G401 (cell line): ENCODE data around the gene DOCK1. TPM values are rescaled to one million over a fixed set of nuclear protein-coding genes. Genes with fewer than 3 reads are reported as not detected.

Experiments
- DNase-seq: peaks from one replicate; pipeline ENCODE4 v3.0.0-alpha.2; 2015; ENCODE audit warnings: low spot score
- in situ Hi-C: cut with HindIII; loops from 2 replicates; pipeline ENCODE4 v1.10.0; 2016; ENCODE audit warnings: low sequenced_read_pairs, mixed read lengths
- total RNA-seq: library from RNA; depleted of rRNA; stranded (reverse); fragments of >200 nt; shearing (Covaris generic); gene quantifications from 2 replicates; pipeline ENCODE4 v1.2.3, GENCODE V29; 2014

The DOCK1 gene
- total RNA-seq, 1 experiment from 2014 or later = 36.6 TPM

DNA sequence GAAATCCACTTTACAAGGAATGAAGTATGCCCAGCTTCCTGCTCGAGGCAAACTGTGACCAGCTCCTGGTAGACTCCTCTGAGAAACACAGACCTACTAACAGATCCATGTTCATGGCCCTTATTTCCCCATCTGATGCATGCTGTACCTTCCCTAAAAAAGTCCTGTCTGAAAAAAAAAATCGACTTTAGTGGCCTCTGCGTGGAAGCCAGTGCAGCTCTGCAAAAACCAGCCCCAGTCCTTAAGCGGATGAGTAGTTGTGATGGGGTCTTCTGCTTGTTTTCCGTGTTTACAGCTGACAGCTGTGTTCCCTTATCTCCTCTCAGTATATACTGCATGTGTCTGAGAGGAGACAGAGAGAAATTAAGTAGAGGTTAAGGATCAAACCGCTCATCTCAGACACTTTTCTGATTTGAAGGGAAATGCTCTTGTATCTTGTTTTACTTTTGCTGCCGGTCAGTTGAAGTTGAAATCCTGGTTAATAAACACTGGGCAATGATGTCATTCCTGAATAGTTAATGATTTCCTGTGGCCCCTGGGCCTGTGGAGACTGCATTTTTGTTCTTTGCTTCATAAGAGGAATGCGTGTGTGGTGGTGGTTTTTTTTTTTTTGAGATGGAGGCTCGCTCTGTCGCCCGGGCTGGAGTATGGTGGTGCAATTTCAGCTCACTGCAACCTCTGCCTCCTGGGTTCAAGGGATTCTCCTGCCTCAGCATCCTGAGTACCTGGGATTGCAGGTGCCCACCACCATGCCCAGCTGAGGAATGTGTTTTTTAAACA, 67.6 kb downstream of the DOCK1 start:
- no peak for DNase-seq
- in situ Hi-C loops = no loop called here

DNA sequence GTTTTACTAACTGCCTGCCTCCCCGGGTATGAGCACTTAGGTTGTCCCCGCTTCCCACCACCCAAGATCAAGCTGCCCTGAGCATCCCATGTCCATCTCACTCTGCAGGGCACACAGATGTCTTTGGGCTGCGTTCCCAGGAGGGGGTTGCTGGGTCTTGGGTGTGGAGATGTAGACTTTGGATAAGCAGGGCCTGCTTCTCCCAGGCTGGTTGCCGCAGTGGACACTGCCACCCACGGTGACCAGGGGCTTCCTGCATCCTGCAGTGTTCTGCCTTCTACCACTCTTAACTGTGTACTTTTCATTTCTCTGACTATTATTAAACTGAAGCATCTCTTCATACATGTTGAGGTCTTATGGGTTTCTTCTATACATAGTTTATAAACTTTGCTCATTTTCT, 70.0 kb downstream of the DOCK1 start:
- in situ Hi-C loops = no loop called here
- DNase-seq = no peak

DNA sequence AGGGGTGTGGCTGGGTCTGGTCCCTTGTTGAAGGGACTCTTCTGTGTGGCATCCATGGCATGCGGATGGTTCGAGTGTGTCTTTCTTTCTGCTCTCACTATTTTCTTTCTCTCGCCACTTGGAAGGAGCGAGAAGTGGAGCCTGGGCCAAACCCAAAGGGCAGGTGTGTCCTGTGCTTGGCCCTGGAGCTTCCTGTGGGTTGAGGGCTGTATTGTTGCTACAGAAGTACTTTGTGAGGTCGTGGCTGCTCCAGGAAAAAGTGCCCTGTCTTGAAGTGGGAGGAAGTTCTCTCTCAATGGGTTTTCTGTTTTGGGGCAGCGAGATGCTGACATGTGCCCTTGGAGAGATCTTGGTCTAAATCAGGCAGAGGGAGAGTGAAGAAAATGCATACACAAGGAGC, 72.0 kb downstream of the DOCK1 start:
- in situ Hi-C loops = no loop called here

GRCh38 chr10:126979311-126979710, 74.1 kb downstream of the DOCK1 start:
- DNase-seq = no peak
- in situ Hi-C loops = no loop called here

More for the DNA sequence above, 72.0 kb downstream of the DOCK1 start:
- DNase-seq = no peak

GRCh38 chr10:126993208-126993607, 88.0 kb downstream of the DOCK1 start:
- in situ Hi-C loops = no loop called here
- DNase-seq = no peak

DNA sequence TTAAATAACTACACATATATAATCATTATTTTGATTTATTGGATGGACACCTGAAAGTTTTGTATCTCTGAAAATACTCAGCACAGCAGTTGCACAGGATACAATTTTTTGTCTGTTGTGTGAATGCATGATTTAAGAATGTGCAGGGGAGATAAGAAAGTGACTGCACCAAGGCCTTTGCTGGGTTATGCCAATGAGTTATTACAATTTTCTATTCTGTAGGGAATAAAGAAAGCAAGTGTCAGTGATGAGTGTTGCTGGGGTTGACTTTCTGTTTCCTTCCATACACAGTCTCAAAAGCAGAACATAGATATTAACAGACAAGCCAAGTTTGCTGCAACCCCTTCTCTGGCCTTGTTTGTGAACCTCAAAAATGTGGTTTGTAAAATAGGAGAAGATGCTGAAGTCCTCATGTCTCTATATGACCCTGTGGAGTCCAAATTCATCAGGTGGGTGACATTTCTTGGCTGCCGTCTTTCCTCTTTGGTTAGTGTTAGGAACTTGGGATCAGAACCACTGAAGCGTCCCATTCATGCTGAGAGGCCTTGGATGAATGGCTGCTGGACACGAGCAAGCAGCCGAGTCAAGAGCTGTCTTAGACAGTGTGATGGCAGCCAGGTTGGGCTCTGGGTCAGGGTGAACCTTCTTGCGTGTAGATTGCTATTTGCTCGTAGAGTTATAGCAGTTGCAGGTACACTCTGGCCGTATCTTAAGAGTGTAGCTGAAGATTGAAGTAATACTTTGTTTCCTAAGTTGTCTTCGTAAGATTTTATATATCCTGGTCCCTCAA, 92.8 kb downstream of the DOCK1 start:
- in situ Hi-C loops = no loop called here

GRCh38 chr10:127000598-127000997, 95.4 kb downstream of the DOCK1 start:
- in situ Hi-C loops = no loop called here

More for the DNA sequence above, 92.8 kb downstream of the DOCK1 start:
- no peak for DNase-seq

GRCh38 chr10:127003032-127003685, 97.9 kb downstream of the DOCK1 start:
- in situ Hi-C loops = no loop called here
- DNase-seq = no peak

More at GRCh38 chr10:127000598-127000997, 95.4 kb downstream of the DOCK1 start:
- DNase-seq = no peak

- in situ Hi-C loops = no loop called here
- no peak for DNase-seq
These were observed 101.2 kb downstream of the DOCK1 start for GRCh38 chr10:127006453-127006852.

DNA sequence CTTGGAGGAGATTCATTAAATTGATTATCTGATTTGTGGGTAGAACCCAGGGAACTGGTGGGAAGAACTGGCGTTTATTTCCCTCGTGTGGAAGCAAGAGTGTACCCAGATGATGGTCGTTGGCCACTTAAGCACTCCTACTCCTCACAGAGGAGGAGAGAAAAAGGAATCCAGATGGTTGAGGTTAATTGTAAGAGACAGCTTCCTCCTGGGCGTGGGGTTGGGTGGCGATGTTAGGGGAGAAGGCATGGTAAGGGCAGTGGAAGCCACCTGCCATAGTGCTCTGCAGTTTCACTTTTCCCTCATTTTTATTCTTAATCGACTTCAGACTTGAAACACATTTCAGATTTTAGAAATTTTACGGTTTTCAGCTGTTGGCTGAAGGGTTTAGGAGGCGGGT, 104.1 kb downstream of the DOCK1 start:
- in situ Hi-C loops = no loop called here
- DNase-seq = no peak

- in situ Hi-C loops = no loop called here
- DNase-seq = no peak
These were observed 105.9 kb downstream of the DOCK1 start for GRCh38 chr10:127011174-127011573.

GRCh38 chr10:127012071-127012768, 107.0 kb downstream of the DOCK1 start:
- in situ Hi-C loops = no loop called here
- DNase-seq = no peak

DNA sequence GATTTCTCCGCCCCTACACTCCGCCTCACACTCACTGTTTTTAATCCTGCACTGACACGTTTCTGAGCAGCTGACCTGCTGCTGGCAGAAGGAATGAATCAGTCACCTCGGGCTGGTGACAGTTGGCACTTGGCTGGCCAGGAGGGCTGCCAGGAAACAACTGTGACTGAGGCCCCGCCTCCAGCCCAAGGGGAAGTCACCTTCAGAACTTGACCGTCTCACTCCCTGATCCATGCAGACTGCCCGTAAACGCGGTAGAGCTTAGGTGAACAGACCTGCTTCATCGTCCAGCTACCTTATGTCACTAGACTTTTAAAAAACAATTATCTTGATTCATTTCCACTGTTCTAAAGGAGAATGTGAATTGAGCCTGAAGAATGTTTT, 107.5 kb downstream of the DOCK1 start:
- in situ Hi-C loops = no loop called here
- peak; percentile 27 for DNase-seq

GRCh38 chr10:127013211-127013656, 108.0 kb downstream of the DOCK1 start:
- no peak for DNase-seq

DNA sequence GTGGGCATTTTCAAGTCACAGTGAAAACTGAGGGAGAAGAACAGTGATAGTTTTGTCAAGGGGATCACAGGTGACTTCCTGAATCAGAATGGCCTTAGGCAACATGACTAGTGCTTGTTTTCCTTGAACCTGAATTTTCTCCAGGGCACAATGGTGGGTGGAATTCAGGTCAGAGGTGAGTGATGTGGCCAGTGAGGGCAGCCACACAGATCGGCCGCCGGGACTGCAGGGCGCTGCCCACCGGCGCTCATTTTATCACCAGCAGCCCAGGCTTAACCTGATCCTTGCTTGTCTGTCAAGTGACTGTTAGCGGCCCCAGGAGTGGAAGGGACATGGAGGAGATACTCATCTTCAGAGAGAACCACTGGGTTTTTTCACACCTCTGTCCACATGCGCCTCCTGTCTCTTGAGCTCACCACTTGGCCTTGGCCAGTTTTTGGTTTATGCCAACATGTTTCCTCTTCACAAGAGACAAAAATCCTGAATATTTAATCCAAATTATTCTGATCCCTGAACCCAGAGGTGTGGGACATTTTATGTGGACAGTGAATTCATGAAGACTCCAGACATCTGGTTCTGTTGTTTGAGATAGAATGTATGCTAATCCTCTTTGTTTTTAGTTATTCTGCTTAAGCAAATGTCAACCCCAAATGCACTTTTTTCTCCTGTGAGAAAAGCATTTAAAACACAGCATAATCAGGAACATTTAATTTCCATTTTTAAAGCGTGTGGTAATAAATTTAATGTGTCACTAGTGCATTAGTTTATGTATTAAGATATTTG, 108.7 kb downstream of the DOCK1 start:
- DNase-seq = no peak
- in situ Hi-C loops = no loop called here

More at GRCh38 chr10:127013211-127013656, 108.0 kb downstream of the DOCK1 start:
- in situ Hi-C loops = no loop called here

GRCh38 chr10:127014671-127015070, 109.4 kb downstream of the DOCK1 start:
- no peak for DNase-seq
- in situ Hi-C loops = no loop called here

DNA sequence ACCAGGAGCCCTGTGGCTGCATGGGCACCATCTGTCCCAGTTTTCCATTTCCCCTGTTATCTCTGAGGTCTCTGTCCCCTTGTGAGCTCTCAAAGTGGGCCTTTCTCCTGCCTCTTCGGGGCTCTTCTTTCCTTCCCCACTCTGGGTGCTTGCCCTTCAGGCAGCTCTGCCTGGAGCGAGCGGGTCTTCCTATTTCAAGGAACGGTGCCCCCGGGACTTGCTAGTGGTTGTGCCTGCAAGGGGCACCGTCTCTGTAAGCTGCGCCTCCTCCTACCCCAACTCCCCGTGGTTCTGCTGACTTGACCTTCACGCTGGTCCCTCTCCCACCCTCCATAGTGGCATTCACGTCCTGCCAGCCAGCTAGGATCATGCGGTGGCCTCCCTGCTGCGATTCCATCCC, 110.1 kb downstream of the DOCK1 start:
- no peak for DNase-seq
- in situ Hi-C loops = no loop called here

GRCh38 chr10:127016331-127016730, 111.1 kb downstream of the DOCK1 start:
- in situ Hi-C loops = no loop called here
- no peak for DNase-seq
